NCI-H1417 treated with DMSO at 0.1 percent for 48 hours (cell line): ENCODE data around the gene GALNT13.
"Not testable (repeated sequence)": the region's sequence is repeated elsewhere in the genome, so short reads cannot be mapped to it uniquely, and the experiment has no call there.

Experiments
- DNase-seq: peaks from one replicate; lab custom pipeline; 2025; lab: John Stamatoyannopoulos, UW

Gene GALNT13

DNA sequence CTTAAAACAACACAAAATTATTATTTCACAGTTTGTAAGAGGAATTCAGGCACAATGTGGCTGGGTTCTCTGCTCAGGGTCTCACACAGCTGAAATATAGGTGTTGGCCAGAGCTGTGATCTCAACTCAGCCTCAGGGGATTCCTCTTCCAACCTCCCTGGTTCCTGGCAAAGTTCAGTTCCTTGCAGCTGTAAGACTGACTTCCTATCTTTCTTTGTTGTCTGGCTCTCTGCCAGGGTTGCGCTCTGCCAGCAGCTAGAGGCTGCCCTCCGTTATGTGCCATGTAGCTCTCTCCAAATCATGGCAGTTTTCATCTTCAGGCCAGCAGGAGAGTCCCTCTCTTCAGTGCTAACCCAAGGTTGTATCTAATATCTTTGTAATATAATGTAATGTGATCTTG, 554.3 kb downstream of the GALNT13 start:
- no peak for DNase-seq

DNA sequence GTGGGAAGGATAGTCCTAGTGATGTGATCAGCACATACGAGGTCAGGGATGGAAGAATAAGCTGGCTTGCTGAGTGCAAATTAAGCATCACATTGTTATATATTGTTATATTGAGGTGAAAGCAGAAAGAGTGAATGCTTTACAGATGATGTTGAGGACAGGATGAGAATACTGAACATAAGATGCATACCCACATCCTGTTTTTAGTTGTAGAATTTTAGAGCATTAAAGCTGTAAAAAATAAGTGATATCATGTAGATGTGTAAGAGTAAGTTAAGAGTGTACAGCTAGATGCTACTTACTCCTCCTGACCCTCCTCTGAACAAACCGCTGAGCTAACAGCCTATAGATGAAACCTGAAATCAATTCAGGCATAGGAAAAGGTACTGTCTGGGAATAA, 555.7 kb downstream of the GALNT13 start:
- DNase-seq = no peak

DNA sequence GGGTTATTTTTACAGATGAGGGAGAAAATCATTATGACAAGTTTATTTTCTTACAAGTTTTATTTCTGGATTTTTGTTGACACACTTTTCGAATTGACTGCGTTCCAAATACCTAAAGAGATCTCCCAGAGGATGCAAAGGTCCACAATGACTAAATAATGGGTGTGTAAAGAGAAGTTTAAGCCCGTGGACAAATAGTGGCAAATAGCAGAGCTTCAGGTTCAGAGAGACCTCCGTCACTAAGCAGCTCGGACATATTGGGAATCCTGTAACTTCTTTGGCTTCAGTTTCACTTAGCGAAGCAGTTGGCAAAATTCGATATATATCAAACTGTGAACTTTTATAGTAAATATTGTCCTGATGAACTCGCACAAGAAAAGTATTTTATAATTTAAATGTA, 556.3 kb downstream of the GALNT13 start:
- DNase-seq = no peak

DNA sequence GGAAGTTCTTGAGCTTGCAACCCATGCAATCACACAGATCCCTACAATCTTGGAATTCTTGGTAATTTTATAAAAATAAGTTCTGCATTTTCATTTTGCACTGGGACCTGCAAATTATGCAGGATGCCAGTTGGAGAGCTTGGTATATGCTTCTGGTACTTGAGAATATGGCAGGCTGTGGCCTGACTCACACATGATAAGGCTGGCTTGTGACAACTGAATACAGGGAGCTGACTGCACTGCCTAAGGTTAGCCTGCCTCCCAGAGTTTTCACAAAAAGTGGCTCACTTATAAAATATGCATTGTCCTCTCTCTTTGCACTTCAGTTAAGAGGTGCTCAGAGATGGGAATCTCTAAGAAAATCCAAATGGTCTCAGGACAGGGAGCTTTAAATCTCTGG, 561.3 kb downstream of the GALNT13 start:
- DNase-seq = no peak

DNA sequence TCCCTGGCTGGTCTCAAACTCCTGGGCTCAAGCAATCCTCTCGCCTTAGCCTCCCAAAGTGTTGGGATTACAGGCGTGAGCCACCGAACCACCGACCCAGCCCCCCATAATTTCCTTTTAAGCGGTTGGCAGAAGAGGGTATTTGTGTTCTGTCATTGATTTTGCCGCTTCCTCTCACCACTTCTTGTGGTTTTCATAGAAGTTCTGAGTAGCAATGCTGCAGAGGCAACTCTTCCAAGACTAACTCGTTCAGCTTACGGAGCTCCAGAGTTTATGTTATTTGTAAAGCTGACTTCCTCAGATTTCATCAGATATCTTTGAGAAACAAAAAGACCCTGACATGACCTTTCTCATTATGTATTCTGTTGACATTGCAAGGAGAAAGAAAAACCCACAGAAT, 565.4 kb downstream of the GALNT13 start:
- no peak for DNase-seq

DNA sequence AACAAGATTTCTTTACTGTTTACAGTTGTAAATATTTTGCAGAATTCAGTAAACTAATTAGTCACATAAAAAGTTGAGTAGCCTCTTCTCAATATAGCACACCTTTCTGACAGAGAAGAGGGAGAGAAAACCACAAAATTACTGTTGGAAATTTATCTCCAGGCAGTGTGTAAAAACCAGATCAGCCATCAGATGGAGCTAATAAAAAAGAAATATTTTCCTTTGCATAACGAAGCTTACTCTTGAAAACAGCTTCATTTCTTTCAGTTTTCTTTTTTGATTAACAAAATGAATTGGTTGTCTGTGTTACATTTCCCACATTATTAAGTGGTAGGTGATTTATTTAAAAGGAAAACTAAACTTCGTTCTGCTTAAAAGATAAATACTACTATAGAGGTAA, 567.4 kb downstream of the GALNT13 start:
- DNase-seq = peak; percentile 28

DNA sequence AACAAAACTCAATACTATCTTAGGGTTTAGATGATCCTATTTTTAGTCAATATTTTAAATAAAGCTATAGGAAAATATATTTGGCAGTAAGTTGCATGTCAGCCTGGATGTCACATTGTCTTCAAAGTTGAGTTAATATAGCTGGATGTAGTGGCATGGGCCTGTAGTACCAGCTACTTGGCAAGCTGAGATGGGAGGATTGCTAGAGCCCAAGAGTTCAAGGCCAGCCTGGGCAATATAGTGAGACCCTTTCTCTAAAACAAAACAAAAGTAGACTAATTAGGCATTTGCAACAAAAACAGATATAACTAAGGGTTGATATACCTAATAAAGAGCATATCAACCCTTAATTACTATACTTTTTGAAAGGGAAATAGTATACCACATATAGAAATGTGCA, 572.2 kb downstream of the GALNT13 start:
- no peak for DNase-seq

DNA sequence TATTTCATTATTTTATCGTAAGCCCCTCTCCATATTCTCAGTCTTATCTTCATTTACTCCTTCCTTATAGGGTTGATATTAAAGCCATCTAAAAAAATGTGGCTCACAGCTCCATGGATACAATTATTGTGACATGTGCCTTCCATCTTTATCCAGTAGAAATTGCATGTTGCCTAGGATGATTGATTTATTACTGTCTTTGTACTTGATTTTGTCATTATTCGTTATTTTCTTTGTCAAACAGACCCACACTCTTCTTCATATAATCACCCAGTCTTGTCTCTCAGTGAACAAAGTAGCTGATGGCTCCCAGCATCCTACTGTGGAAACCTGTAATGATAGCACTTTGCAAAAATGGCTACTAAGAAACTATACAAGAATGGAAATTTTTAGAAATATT, 574.6 kb downstream of the GALNT13 start:
- no peak for DNase-seq

DNA sequence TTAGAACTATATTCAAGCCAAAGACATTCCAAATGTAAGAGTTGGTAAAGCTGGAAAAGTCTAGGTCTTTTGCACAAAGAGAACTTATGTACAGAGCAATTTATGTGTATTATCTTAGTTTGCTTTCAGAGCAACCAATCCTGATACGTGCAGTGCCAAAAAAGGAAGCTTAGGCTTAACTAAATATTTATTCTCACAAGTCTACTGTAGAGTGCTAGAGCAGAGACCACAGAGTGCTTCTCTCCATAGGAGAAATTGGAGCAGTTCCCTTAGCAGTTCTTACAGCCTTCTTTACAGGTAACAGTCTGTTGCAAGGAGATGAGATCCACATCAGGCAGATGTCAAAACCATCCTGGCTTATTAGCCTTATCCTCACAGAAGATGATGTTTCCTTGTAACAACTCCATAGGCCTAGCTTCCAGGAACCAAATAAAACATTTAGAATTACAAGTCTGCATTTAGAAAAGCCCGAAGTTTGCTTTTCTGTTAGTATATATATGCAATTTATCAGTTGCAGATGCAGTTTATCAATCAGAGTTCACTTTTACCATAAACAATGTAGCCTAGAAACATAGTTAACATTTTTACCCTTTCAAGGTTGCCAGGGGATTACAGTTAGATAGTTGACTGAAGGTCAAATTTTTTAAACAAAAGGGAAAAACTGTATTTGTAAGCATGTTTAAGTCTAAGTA, 576.2 kb downstream of the GALNT13 start:
- DNase-seq = no peak

DNA sequence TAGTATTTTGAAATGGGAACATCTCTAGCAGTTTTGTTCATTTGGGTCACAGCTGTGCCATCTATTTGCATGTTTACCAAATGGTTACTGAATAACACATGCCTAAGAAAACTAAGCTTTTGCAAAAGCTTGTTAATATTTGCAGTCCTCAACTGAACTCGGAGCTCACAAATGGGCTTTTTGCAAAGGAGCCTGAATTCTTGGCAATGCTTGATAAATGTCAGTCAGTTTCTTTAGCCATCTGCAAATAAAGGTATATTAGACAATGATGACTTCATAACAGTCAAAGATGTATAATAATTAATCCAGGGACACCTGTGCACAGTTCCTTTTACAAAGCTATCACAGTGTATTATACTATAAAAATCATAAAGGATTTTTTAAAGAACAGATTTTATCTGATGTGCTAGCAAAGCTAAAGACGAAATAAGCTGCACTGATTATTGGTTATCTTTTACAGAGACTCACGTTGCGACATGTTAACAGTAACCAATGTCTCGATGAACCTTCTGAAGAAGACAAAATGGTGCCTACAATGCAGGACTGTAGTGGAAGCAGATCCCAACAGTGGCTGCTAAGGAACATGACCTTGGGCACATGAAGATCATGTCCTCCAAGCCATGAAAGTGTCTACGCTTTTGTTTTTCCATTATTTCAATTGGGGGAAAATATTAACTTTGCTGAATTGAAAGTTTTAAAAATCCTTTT, 578.4 kb downstream of the GALNT13 start:
- DNase-seq = no peak

DNA sequence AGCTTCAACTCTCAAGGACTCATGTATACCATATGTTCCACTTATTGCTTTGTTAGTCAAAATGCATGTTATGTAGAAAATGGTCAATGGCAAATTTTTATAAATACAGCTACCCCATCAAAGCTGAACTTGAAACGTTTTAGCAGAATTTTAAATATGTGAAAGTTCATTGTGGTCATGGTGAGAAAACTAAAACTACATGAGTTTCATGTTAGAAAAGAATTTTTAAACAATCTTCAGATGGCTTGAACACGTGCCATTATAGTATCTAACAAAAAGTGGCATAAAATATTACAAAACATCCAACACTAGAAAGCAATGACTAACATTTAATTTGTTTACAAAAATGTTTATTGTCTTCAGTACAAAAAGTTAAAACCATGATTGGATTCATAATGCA, 580.7 kb downstream of the GALNT13 start:
- no peak for DNase-seq

DNA sequence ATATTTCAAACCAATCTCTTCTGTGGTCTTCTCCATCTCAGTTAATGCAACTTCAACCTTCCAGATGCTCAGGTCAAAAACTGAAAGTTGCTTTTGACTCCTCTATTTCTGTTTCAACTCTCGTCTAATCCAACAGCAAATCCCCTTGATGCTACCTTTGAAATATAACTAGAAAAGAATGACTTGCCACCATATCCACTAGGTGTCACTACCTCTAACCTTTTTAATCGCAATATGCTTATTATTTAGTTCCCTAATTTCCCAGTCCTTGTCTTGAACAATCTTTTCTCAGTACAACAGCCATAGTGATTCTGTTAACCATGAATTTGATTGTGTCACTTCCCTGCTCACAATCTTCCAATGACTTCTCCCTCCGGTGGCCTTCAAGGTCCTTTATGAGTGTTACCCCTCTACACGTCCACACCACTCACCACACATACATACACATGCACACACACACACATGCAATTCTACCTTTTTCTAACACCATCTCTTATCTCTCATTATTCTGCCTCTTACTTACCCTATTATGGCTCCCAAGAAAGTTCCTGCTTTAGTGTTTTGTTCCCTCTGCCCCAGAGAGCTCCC, 581.3 kb downstream of the GALNT13 start:
- no peak for DNase-seq

DNA sequence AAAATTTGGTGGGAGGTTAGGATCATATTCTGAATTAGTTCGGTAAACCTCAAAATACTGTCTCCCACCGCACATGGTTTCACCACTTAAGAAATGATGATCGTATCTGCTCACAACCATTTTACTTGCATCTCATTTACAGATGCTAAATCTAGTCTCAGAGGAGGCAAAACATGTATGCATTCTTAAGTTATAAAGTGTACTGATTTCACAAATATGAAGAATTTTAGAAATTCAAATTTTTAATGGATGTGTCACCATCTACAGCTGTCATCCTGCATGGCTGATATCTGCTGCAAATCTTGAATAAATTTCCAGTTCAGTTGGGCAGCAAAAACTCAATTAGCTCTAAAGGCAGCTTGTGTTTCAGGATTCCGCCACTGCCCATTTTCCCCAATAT, 583.4 kb downstream of the GALNT13 start:
- no peak for DNase-seq

DNA sequence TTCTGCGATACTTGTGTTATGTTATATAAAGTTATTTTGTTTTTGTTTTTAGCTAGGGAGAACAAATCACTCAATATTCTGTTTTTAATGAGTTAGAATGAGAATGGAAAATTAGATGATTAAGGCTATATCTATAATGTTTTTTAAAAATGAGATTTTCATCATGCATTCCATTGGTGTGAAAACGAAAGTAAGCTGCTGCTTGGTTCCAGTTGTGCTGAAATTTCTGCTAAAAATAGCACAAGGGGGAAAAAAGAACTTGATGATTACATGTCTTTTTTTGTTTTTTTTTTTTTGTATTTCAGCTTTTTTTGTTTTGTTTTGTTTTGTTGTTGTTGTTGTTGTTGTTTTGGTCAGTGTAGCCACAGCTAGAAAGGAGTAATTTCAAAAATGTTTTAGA, 584.1 kb downstream of the GALNT13 start:
- DNase-seq = no peak

DNA sequence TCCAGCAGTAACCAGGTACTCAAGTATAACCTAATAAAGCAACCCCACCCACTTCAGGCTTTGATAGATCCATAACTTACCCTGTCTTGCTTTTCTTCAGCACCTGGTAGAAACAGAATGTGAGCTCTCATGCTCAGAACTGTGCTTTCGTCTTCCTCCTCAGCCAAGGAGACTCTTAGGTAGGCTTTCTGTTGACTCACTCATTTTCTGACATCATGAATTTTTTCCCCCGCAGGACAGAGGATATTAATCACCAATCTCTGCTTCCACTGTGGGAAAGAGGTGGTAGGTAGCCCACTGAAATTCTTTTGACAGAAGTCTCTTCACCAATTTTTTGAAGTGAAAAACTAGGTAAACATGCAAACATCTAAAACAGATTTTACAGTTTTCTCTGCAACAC, 585.6 kb downstream of the GALNT13 start:
- DNase-seq = no peak

DNA sequence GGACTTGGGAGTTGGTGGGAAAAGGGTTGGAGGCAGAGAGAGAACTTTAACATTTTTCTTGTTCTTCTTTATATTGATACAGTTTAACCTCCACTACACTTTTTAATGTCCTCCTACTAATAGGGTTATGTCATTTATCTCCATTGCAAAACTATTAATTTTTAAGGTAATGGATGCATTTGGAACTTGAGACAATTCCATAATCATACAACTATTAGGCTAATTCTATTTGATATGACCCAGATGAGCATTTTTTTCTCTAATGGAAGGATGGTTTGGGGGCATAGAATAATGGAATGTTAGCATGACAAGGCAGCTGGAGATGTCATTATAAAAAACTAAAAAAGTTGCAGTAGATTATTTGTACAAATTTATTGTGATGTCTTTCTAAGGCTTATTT, 587.6 kb downstream of the GALNT13 start:
- DNase-seq = no peak

DNA sequence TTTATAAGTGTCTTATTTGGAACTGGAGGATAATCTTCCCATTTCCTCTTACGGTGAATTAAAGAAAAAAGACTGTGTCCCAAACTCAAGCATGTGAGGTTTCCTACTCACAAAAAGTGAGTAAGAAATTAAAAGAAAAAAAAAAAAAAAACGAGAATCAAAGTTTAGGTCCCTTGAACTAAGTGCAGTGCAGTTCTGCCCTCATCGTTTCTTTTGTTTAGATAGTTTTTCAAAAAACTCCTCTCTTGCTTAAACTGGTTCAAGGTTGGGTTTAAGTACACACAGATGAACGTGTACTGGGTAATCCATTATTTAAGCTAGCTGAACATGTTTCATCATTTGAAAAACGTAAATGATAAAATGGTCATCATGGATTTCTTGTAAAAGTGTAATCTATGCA, 590.9 kb downstream of the GALNT13 start:
- no peak for DNase-seq

DNA sequence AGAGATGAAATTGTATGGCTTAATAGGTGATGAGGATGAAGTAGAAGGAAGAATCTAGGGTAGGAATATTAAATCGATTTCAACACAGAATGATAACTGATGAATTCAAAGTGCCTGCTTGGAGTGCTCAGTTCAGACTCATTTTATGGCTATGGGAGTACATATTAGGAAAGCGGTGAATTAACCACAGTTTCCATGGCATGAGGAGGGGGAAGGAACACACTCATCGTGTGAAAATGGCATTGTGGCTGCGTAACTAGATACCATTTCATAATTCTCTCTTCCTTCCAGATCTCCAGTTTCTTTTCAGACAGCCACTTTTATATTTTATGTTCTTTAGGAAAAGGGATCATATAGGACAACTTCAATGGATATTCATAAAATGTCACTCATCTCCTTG, 594.5 kb downstream of the GALNT13 start:
- no peak for DNase-seq

DNA sequence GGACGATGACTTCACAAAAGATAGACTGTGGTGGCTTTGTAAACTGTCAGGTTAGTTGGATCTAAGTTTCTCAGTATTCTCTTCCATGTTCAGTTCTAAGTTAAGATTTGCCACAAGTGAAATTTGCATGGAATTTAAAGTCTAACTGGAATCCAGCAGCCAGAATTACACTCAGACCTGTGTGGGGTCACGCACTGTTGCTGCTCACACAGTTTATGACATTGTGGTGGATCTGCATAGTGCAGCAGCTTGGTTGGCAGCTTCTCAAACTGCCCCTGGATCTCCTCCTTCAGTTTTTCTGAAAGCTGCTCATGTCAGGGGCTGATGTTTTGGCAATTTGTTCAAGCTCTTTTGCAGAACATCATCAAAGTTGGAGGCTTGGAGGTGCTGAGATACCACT, 598.7 kb downstream of the GALNT13 start:
- DNase-seq = no peak

DNA sequence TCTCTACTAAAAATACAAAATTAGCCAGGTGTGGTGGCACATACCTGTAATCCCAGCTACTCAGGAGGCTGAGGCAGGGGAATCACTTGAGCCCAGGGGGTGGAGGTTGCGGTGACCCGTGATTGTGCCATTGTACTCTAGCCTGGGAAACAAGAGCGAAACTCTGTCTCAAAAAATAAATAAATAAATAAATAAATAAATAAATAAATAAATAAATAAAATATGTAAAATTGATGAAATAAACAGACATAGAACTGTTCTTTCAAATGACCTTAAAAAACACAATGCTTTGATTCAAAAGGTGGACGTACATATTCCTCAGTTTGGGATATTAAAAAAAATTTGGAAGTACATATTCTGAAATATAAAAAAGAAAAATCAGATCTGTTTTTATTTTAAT, 599.8 kb downstream of the GALNT13 start:
- not testable (repeated sequence) for DNase-seq

DNA sequence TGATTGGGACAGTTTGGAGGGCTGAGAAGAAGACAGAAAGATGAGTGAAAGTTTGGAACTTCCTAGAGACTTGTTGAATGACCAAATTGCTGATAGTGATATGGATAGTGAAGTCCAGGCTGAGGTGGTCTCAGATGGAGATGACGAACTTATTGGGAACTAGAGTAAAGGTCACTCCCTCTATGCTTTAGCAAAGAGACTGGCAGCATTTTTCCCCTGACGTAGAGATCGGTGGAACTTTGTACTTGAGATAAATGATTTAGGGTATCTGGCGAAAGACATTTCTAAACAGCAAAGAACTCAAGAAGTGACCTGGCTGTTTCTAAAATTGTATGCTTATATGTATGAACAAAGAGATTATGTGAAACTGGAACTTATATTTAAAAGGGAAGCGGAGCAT, 605.6 kb downstream of the GALNT13 start:
- DNase-seq = no peak

DNA sequence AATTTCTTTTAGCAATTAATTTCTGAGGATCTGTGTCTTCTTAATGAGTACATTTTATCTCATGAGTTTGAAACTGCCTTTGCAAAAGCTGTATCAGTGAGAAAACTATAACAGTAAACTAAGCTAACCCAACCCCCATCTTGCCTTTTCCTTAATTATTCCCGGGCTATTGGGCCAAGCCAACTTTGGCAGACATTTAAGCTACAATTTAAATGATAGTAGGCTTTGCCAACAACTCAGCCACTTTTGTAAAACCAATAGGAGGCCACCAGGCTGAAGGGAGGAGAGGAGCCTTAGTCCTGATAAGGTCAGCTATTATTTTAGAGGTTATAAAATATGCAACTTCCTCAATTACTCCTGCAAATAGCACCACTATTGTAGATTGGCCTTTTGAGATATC, 608.8 kb downstream of the GALNT13 start:
- DNase-seq = no peak

DNA sequence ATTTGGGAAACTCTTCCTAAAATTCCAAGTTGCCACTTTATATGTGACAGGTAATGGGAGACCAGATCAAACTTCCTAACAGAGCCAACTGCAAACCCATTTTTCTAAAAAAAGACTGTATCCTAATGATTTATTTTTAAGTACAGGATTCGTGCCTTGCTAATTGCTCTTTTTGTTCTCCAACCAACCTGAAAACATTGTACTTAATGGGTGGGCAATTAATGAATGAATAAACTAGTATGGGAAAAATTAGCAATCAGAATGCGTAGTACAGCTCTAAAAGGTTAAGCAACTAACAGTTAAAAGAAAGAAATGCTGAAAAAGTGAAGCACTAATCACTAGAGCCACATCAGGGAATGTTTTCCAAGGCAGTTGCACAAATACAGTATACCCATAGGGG, 609.6 kb downstream of the GALNT13 start:
- DNase-seq = no peak
